Nephron progenitor cell (in vitro differentiated cells): ENCODE measurements around the gene SMYD4.

Experiments
- DNase-seq: peaks from one replicate; pipeline ENCODE4 v3.0.0; 2021
- H3K27ac Mint-ChIP-seq: 2 replicates; pipeline ENCODE4 v1.8.0; 2021; ENCODE audit warnings: mild to moderate bottlenecking, moderate library complexity, mixed read lengths
- H3K27me3 Mint-ChIP-seq: 2 replicates; pipeline ENCODE4 v1.8.0; 2021; ENCODE audit warnings: mild to moderate bottlenecking, low read depth, mixed read lengths; ENCODE audit not compliant: poor library complexity
- H3K36me3 Mint-ChIP-seq: 2 replicates; pipeline ENCODE4 v1.8.0; 2021; ENCODE audit warnings: low read depth, mixed read lengths
- H3K4me1 Mint-ChIP-seq: 2 replicates; pipeline ENCODE4 v1.8.0; 2021; ENCODE audit warnings: mixed read lengths
- H3K4me3 Mint-ChIP-seq: 2 replicates; pipeline ENCODE4 v1.8.0; 2021; ENCODE audit warnings: mild to moderate bottlenecking, moderate library complexity, mixed read lengths
- H3K9me3 Mint-ChIP-seq: 2 replicates; pipeline ENCODE4 v1.8.0; 2021; ENCODE audit warnings: mild to moderate bottlenecking, moderate library complexity, mixed read lengths
- CTCF ChIP-seq: fragments of 200-600 bp; sonication (generic); IDR thresholded peaks from 2 replicates; pipeline ENCODE4 v1.5.0; 2021; ENCODE audit warnings: antibody characterized with exemption

The SMYD4 gene

GRCh38 chr17:1872254-1872653, 42.6 kb upstream of the SMYD4 start:
- no peaks in the 10 kb centered on the region for H3K27me3 Mint-ChIP-seq
- no peaks in the 10 kb centered on the region for H3K9me3 Mint-ChIP-seq
- peaks cover 53% of the 10 kb centered on the region for H3K36me3 Mint-ChIP-seq
- TF ChIP-seq CTCF = no peak
- no peak overlapping the region for H3K27ac Mint-ChIP-seq
- H3K4me3 Mint-ChIP-seq = no peak overlapping the region
- DNase-seq = no peak
- peaks cover 21% of the 10 kb centered on the region for H3K4me1 Mint-ChIP-seq

- Mint-ChIP-seq H3K9me3 (no peaks in the 10 kb centered on the region), H3K36me3 (peaks cover 52% of the 10 kb centered on the region), H3K27me3 (no peaks in the 10 kb centered on the region), H3K4me3 (no peak overlapping the region), H3K4me1 (peaks cover 26% of the 10 kb centered on the region), H3K27ac (no peak overlapping the region)
- TF ChIP-seq CTCF = no peak
- DNase-seq = no peak
Measured at GRCh38 chr17:1871756-1872155, 42.1 kb upstream of the SMYD4 start.

- Mint-ChIP-seq H3K36me3 (peaks cover 46% of the 10 kb centered on the region), H3K27ac (no peak overlapping the region), H3K4me3 (no peak overlapping the region), H3K9me3 (no peaks in the 10 kb centered on the region), H3K27me3 (no peaks in the 10 kb centered on the region), H3K4me1 (peaks cover 26% of the 10 kb centered on the region)
- TF ChIP-seq CTCF = no peak
- no peak for DNase-seq
Measured at GRCh38 chr17:1870592-1870991, 40.9 kb upstream of the SMYD4 start.

GRCh38 chr17:1868090-1868489, 38.4 kb upstream of the SMYD4 start:
- H3K36me3 Mint-ChIP-seq = peaks cover 31% of the 10 kb centered on the region
- peaks cover 26% of the 10 kb centered on the region for H3K4me1 Mint-ChIP-seq
- no peaks in the 10 kb centered on the region for H3K27me3 Mint-ChIP-seq
- DNase-seq = no peak
- no peaks in the 10 kb centered on the region for H3K9me3 Mint-ChIP-seq
- no peak overlapping the region for H3K4me3 Mint-ChIP-seq
- H3K27ac Mint-ChIP-seq = peak overlapping the region; percentile 80
- TF ChIP-seq CTCF = no peak

- H3K9me3 Mint-ChIP-seq = no peaks in the 10 kb centered on the region
- peak overlapping the region; percentile 80 for H3K27ac Mint-ChIP-seq
- no peak overlapping the region for H3K4me3 Mint-ChIP-seq
- TF ChIP-seq CTCF = no peak
- H3K27me3 Mint-ChIP-seq = no peaks in the 10 kb centered on the region
- DNase-seq = no peak
- H3K4me1 Mint-ChIP-seq = peaks cover 26% of the 10 kb centered on the region
- peaks cover 26% of the 10 kb centered on the region for H3K36me3 Mint-ChIP-seq
Measured at GRCh38 chr17:1867307-1867706, 37.6 kb upstream of the SMYD4 start.

GRCh38 chr17:1865252-1866037, 35.7 kb upstream of the SMYD4 start:
- Mint-ChIP-seq H3K27me3 (no peaks in the 10 kb centered on the region), H3K9me3 (no peaks in the 10 kb centered on the region), H3K4me3 (no peak overlapping the region), H3K4me1 (peaks cover 18% of the 10 kb centered on the region), H3K36me3 (peaks cover 33% of the 10 kb centered on the region), H3K27ac (no peak overlapping the region)
- DNase-seq = no peak
- TF ChIP-seq CTCF = peak; percentile 51
